DND-41 (cell line): ENCODE data around the gene CTNNA1.

Experiments
- ATAC-seq: fragments of 200-7000 bp; cut with Tn5 transposase; 3 replicates; pipeline ENCODE4 v1.9.1; 2021; ENCODE audit warnings: low read depth; ENCODE audit not compliant: insufficient read depth
- DNase-seq: peaks from one replicate; pipeline ENCODE4 v3.0.0-alpha.2; 2020
- H2AFZ ChIP-seq: 2 replicates; pipeline ENCODE4 v1.6.0; 2012; ENCODE audit warnings: low read depth, low read length
- H3K27ac ChIP-seq: 2 replicates; pipeline ENCODE4 v1.5.1; 2012; ENCODE audit warnings: low read length, inconsistent platforms
- H3K27me3 ChIP-seq: fragments of 200-600 bp; sonication (generic); 2 replicates; pipeline ENCODE4 v1.6.0; 2012; ENCODE audit warnings: low read length, mild to moderate bottlenecking, inconsistent platforms; ENCODE audit not compliant: insufficient read depth, poor library complexity
- H3K36me3 ChIP-seq: 2 replicates; pipeline ENCODE4 v1.5.1; 2012; ENCODE audit warnings: low read length, inconsistent platforms; ENCODE audit not compliant: insufficient read depth
- H3K4me1 ChIP-seq: 2 replicates; pipeline ENCODE4 v1.5.1; 2012; ENCODE audit warnings: mild to moderate bottlenecking, low read length; ENCODE audit not compliant: insufficient read depth
- H3K4me2 ChIP-seq: 2 replicates; pipeline ENCODE4 v1.6.0; 2012; ENCODE audit warnings: mild to moderate bottlenecking, moderate library complexity, low read length, inconsistent platforms; ENCODE audit not compliant: insufficient read depth
- H3K4me3 ChIP-seq, 2 experiments: fragments of 200-600 bp in 1 of 2; shearing (Covaris generic) in 1 of 2; 2 replicates each; pipeline ENCODE4 v1.5.1; 2012 to 2016; ENCODE audit warnings: inconsistent platforms in 2 of 2, low read length in 2 of 2, mild to moderate bottlenecking in 2 of 2, low read depth in 1 of 2, moderate library complexity in 1 of 2
- H3K79me2 ChIP-seq: 2 replicates; pipeline ENCODE4 v1.6.0; 2012; ENCODE audit warnings: low read length, inconsistent platforms; ENCODE audit not compliant: insufficient read depth
- H3K9ac ChIP-seq: 2 replicates; pipeline ENCODE4 v1.6.0; 2012; ENCODE audit warnings: low read depth, mild to moderate bottlenecking, inconsistent platforms, low read length, moderate library complexity
- H3K9me3 ChIP-seq: 2 replicates; pipeline ENCODE4 v1.5.1; 2012; ENCODE audit warnings: low read length, moderate library complexity, mild to moderate bottlenecking, inconsistent platforms; ENCODE audit not compliant: insufficient read depth, severe bottlenecking
- H4K20me1 ChIP-seq: 2 replicates; pipeline ENCODE4 v1.6.0; 2012; ENCODE audit warnings: low read length; ENCODE audit not compliant: insufficient read depth
- EZH2 ChIP-seq: IDR thresholded peaks from 3 replicates; pipeline ENCODE4 v1.6.1; 2012; ENCODE audit warnings: borderline replicate concordance, low read depth, mild to moderate bottlenecking, moderate library complexity, low read length, inconsistent platforms; ENCODE audit not compliant: severe bottlenecking
- TF ChIP-seq, protein P1 (sequence below): IDR thresholded peaks from 2 replicates; pipeline ENCODE4 v1.5.1; 2012; ENCODE audit warnings: borderline replicate concordance, low read length, moderate library complexity, mild to moderate bottlenecking; ENCODE audit not compliant: poor library complexity, severe bottlenecking; ENCODE audit errors: extremely low read depth

The CTNNA1 gene

DNA sequence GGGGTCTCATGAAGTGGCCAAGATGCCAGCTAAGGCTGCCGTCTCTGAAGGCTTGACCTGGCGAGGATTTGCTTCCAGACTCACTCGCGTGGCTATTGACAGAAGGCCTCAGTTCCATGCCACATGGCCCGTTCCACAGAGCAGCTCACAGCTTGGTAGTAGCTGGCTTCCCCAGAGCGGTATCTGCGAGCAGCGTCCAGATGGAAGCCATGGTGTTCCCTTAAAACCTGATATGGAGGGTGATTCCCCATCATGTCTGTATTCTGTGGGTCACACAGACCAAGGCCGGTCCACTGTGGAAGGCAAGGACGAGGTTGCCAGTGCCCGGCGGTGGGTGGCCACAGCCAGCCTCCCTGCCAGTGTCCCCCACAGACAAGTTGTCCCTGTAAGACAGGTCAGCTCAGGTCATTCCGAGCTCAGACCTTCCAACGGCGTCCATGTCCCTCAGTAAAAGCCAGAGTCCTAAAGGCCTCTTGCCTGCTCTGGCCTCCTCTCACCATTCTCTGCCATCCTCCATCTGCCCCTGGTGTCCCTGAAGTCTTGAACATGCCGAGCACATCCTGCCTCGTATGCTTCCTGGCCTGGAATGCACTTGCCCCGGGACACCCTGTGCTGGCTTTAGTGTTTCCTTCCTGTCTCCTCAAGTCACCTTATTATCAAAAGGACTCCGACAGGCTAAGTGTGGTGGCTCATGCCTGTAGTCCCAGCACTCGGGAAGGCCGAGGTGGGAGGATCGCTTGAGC is 183.2 kb downstream of the CTNNA1 start:
- Histone ChIP-seq H3K4me1 (no peaks in the 10 kb centered on the region), H3K9me3 (no peaks in the 10 kb centered on the region), H3K79me2 (no peaks in the 10 kb centered on the region), H4K20me1 (no peaks in the 10 kb centered on the region; the same call in 1 of the 2 replicates), H2AFZ (no peak overlapping the region), H3K27me3 (no peaks in the 10 kb centered on the region), H3K27ac (no peak overlapping the region), H3K4me3 (no peak overlapping the region), H3K36me3 (no peaks in the 10 kb centered on the region), H3K9ac (no peak overlapping the region), H3K4me2 (no peak overlapping the region)
- no peak for DNase-seq
- ATAC-seq, result no peak
- TF ChIP-seq EZH2, result no peak
- TF ChIP-seq, protein P1, sequence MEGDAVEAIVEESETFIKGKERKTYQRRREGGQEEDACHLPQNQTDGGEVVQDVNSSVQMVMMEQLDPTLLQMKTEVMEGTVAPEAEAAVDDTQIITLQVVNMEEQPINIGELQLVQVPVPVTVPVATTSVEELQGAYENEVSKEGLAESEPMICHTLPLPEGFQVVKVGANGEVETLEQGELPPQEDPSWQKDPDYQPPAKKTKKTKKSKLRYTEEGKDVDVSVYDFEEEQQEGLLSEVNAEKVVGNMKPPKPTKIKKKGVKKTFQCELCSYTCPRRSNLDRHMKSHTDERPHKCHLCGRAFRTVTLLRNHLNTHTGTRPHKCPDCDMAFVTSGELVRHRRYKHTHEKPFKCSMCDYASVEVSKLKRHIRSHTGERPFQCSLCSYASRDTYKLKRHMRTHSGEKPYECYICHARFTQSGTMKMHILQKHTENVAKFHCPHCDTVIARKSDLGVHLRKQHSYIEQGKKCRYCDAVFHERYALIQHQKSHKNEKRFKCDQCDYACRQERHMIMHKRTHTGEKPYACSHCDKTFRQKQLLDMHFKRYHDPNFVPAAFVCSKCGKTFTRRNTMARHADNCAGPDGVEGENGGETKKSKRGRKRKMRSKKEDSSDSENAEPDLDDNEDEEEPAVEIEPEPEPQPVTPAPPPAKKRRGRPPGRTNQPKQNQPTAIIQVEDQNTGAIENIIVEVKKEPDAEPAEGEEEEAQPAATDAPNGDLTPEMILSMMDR, result no peak

DNA sequence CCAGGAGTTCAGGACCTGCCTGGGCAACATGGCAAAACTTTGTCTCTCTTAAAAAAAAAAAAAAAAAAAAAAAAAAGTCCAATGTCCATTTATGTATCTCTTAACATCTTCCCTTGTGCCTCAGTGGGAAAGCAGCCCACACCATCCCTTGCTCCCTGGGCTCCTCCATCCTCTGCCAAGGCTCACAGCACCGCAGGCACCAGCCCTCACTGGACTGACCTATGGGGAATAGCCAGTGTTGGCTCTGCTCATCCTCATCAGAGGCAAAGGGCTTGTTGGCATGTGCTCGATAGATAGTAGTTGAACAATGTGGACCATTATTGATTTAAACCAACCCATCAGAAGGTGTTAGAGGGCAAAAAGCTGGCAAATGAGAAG is 183.7 kb downstream of the CTNNA1 start:
- H3K4me3 ChIP-seq, result no peak overlapping the region
- TF ChIP-seq, protein P1, result no peak
- no peak for TF ChIP-seq EZH2
- no peaks in the 10 kb centered on the region; the same call in 1 of the 2 replicates for H4K20me1 ChIP-seq
- no peak overlapping the region for H3K4me2 ChIP-seq
- H3K9ac ChIP-seq, result no peak overlapping the region
- no peak overlapping the region for H3K27ac ChIP-seq
- no peak for ATAC-seq
- no peak overlapping the region for H2AFZ ChIP-seq
- H3K4me1 ChIP-seq, result no peaks in the 10 kb centered on the region
- H3K27me3 ChIP-seq, result no peaks in the 10 kb centered on the region
- no peak for DNase-seq
- no peaks in the 10 kb centered on the region for H3K9me3 ChIP-seq
- H3K36me3 ChIP-seq, result no peaks in the 10 kb centered on the region
- no peaks in the 10 kb centered on the region for H3K79me2 ChIP-seq

DNA sequence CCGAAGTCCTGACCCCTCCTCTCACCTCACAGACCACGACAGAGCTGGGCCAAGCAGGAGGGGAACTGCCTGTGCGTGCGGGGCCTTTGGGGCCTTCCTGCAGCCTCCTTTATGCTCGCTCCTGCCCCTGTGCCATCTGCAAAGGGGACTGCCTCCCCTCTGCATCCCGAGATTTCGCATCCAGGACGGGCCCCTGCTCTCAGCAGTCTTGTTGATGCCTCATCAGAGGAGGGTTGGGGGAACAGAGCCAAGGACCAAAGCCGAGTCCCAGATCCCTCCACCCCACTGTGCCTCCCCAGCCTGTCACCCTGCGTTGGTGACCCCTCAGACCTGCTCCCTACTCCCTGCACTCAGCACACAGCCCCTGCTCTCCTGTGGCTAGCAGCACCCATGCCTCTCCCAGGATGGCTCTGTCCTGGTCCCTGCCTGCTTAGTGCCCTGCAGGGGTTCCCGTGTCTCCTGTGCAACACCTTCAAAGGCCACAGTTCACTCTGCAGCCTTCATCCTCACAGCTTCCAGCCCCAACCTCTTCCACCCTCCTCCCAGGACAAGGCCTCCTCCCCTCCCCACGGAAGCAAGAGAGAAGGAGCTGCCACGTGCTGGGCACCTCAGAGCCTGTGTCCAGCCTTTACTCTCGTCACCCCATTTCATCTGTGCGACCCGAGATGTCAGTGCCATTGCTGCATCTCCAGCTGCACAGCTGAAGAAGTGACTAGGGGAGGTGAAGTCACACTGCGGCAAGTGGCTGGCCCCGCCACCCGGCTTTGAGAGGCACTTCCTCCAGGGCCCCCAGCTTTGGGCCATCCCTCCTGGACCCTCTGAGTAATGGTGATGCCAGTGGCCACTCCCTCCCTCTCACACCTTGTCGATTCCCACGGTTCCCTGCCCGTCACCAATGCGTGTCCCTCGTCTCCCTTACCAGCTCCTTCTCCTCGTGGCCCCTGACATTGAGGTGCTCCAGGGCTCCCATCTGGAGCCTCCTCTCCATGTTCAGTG is 184.5 kb downstream of the CTNNA1 start:
- Histone ChIP-seq H3K4me1 (no peaks in the 10 kb centered on the region), H3K36me3 (no peaks in the 10 kb centered on the region)

More for the DNA sequence above, 184.5 kb downstream of the CTNNA1 start:
- H4K20me1 ChIP-seq, result no peaks in the 10 kb centered on the region
- no peak overlapping the region for H2AFZ ChIP-seq
- no peaks in the 10 kb centered on the region for H3K79me2 ChIP-seq
- ATAC-seq, result no peak
- H3K27me3 ChIP-seq, result no peaks in the 10 kb centered on the region
- DNase-seq, result no peak
- no peak for TF ChIP-seq EZH2
- TF ChIP-seq, protein P1, result no peak
- no peaks in the 10 kb centered on the region for H3K9me3 ChIP-seq
- H3K9ac ChIP-seq, result no peak overlapping the region
- no peak overlapping the region for H3K4me2 ChIP-seq
- H3K27ac ChIP-seq, result no peak overlapping the region
- no peak overlapping the region for H3K4me3 ChIP-seq
